ENCODE results near the gene TAOK1. TPM values are rescaled to one million over a fixed set of nuclear protein-coding genes. Genes with fewer than 3 reads are reported as not detected.
A peak's percentile ranks its signal among the peaks of the same experiment; 100 is the strongest.

Gene TAOK1
- total and polyA plus RNA-seq, 3 donors from 2014 or later, result 28.4 to 107 (median 101) TPM

- no peak overlapping the region for H3K4me3 ChIP-seq
- no peaks in the 10 kb centered on the region for H3K27me3 ChIP-seq
- peak overlapping the region in 1 of 2 donors; percentile 60 for H3K27ac ChIP-seq
- DNase-seq, result no peak
- peaks cover 31% of the 10 kb centered on the region for H3K4me1 ChIP-seq
- intact Hi-C loops (cut with DNase I; ENCODE audit: low total_unique reads), result no loop called here
- H3K9me3 ChIP-seq, result no peaks in the 10 kb centered on the region
- H3K36me3 ChIP-seq (ENCODE audit: low read depth, missing control alignments), result no peaks in the 10 kb centered on the region
- TF ChIP-seq CTCF (IDR thresholded peaks at IDR 0.05) (no peak), POLR2A (IDR thresholded peaks at IDR 0.05) (no peak)
Measured at GRCh38 chr17:29444589-29444988, 54.4 kb downstream of the TAOK1 start.

GRCh38 chr17:29445844-29446243 lies 55.7 kb downstream of the TAOK1 start:
- DNase-seq, result no peak
- Histone ChIP-seq H3K9me3 (no peaks in the 10 kb centered on the region), H3K27me3 (no peaks in the 10 kb centered on the region), H3K4me3 (no peak overlapping the region), H3K36me3 (ENCODE audit: low read depth, missing control alignments) (no peaks in the 10 kb centered on the region), H3K27ac (peak overlapping the region in 1 of 2 donors; percentile 16), H3K4me1 (peaks cover 35% of the 10 kb centered on the region)
- TF ChIP-seq CTCF (IDR thresholded peaks at IDR 0.05) (no peak), POLR2A (IDR thresholded peaks at IDR 0.05) (no peak)
- intact Hi-C loops (cut with DNase I; ENCODE audit: low total_unique reads), result no loop called here

- DNase-seq, result no peak
- H3K27ac ChIP-seq, result peak overlapping the region in 1 of 2 donors; percentile 7
- 63 to 64% methylated on average over 5 of the region's 5 CpGs for WGBS, 2 donors
- no peaks in the 10 kb centered on the region for H3K36me3 ChIP-seq (ENCODE audit: low read depth, missing control alignments)
- no peaks in the 10 kb centered on the region for H3K9me3 ChIP-seq
- H3K4me3 ChIP-seq, result no peak overlapping the region
- intact Hi-C loops (cut with DNase I; ENCODE audit: low total_unique reads), result no loop called here
- TF ChIP-seq POLR2A (IDR thresholded peaks at IDR 0.05), result no peak
- TF ChIP-seq CTCF (IDR thresholded peaks at IDR 0.05), result no peak
- H3K4me1 ChIP-seq, result peaks cover 21% of the 10 kb centered on the region
- H3K27me3 ChIP-seq, result no peaks in the 10 kb centered on the region
Measured at GRCh38 chr17:29449865-29450671, 59.9 kb downstream of the TAOK1 start.

- intact Hi-C loops (cut with DNase I; ENCODE audit: low total_unique reads), result no loop called here
- H3K27ac ChIP-seq, result peak overlapping the region in 1 of 2 donors; percentile 7
- H3K27me3 ChIP-seq, result no peaks in the 10 kb centered on the region
- DNase-seq, result no peak
- no peak overlapping the region for H3K4me3 ChIP-seq
- H3K9me3 ChIP-seq, result no peaks in the 10 kb centered on the region
- peaks cover 21% of the 10 kb centered on the region for H3K4me1 ChIP-seq
- no peak for TF ChIP-seq CTCF (IDR thresholded peaks at IDR 0.05)
- TF ChIP-seq POLR2A (IDR thresholded peaks at IDR 0.05), result no peak
- WGBS, 2 donors, result 74 to 77% methylated on average over 2 of the region's 2 CpGs
- H3K36me3 ChIP-seq (ENCODE audit: low read depth, missing control alignments), result no peaks in the 10 kb centered on the region
Measured at GRCh38 chr17:29451121-29451742, 61.1 kb downstream of the TAOK1 start.
